HG03521 (cell line): ENCODE measurements around the gene HIF3A.
"Not testable (repeated sequence)": the region's sequence is repeated elsewhere in the genome, so short reads cannot be mapped to it uniquely, and the experiment has no call there.

Experiments used
- ATAC-seq: cut with Tn5 transposase; IDR thresholded peaks from one replicate; pipeline ENCODE4 v1.9.1; 2021; ENCODE audit warnings: mild to moderate bottlenecking, moderate library complexity; ENCODE audit not compliant: unreplicated experiment

HIF3A gene

DNA sequence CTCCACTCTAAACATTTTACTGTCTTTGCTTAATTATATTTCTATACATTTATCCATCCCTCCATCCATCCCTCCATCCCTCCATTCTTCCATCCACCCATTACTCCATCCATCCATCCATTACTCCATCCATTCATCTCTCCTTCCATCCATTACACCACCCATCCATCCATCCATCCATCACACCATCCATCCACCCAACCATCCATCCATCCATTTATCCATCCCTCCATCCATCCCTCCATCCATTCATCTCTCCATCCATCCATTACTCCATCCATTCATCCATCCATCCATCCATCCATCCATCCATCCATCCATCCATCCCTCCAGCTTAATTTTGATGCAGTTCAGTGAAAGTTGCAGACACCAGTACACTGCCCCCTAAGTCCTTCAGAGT, 5.0 kb upstream of the HIF3A start:
- no peak for ATAC-seq

DNA sequence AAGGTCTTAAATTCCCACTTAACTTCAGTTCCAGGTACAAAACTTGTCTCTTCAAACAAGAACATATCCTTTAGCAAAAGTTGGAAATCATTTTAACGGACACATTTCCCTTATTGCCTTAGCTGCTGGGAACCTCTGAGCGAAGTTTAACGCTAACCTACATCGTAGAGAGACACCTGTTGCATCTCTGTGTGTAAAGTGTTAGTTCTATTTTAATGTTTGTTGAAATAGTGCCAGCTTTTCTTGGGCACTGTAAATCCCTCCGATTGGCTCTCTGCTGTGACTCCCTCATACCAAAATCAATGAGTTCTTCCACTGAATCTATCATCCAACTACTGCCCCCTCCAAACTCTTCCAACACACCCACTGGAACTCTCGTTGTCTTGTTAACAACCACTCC, 2.3 kb upstream of the HIF3A start:
- no peak for ATAC-seq

DNA sequence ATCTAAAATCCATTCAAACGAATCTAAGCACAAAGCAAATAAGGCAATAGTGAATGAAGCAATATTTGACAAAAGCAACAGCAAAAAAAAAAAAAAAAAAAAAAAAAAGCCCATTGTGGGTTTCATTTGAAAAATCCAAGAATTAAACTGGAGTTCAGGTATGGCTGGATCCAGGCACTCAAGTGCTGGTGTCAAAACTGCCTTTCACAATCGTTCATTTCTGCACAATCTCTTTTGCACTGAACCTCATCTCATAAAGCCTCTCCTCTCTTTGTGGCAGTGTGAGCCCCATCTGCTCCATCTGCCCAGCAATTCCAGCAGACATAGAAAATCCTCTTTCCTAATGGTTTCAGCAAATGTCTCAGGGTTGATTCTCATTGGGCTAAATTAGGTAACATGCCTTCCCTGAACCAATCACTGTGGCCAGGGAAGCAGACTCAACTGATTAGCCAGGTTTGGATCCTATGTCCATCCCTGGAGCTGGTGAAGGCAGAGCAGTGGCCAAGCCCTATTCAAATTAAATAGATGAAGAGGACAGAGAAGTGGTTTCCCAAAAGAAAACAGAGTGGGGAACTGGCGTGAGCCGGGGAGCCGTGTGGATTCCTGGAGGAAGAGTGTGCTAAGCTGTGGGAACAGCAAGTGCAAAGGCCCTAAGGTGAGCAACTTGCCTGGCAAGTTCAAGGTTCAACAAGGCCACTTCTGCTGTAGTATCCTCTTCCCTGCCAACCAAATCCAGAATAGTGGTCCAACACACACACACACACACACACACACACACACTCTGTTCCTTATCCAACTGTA, 1.2 kb upstream of the HIF3A start:
- no peak for ATAC-seq

DNA sequence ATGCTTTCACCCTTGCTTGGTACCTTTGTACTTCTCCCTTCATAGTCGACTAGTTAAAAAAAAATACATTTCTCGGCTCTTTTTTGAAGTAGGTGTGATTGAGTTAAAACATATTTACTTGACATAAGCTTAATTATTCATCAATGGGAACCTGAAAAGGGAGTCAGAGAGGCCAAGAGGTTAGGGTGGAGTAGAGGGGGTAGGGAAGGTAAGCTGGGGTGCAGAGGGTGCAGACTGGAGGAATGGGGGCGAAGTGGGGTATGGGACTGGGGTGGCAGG, 701 bp upstream of the HIF3A start:
- ATAC-seq: no peak

DNA sequence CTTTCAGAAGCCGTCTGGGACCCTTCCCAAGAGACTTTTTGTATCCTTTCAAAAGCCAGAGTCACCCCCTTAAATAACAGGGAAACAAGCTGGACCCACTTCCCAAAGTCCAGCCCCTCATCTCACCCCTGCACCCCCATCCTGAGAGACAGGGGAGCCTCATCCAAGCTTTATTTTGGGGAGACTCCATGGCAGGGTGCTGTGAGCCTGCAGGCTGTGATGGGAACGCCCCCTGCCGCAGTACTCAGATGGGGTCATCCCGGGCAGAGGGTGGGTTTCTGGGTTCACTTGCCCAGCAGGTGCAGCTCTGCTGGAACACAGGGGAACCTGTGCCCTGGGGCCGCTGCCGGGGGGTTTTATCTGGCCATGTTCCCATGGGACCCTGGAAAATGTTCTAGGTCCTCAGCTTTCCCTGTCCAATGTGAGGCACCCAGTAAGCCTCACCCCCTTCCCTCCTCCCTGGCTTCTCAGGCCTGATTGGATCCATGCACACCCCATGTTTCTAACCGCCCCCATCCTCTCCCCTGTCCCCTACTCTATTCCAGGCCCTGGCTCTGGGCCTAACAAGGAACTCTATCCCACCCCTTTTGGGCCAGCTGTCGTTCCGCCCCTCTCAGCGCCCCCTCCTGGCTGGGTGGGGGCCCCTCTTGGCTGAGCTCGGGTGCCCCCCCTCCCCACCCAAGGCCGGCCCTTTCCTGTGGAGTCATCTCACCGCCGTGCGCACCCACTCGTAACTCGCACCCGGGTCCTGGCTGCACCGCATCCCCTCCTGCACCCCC, 1.0 kb downstream of the HIF3A start:
- ATAC-seq: no peak

DNA sequence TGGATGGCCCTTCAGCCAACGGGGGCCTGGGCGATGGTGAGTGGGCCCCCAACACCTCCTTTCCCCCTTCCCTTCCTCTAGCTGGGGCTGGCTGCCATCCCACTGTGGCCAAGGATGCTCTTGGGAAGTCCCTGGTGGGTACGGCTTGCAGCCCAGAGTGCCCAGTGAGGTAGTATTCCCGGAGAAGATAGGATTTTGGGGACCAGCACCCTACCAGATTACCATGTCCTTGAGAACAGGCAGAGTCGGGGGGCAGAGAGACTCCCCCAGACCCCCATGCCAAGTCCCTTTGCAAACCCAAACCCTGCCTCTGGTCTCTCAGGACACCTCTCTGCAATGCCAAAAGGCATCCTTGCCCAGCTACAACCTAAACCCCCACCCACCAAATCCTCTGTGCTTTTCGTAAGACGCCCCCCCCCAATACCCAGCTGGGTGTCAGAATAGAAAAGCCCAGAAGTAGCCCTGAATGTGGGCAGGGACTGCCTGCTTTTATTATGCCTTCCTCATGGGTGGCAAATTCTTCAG, 1.7 kb downstream of the HIF3A start:
- no peak for ATAC-seq

DNA sequence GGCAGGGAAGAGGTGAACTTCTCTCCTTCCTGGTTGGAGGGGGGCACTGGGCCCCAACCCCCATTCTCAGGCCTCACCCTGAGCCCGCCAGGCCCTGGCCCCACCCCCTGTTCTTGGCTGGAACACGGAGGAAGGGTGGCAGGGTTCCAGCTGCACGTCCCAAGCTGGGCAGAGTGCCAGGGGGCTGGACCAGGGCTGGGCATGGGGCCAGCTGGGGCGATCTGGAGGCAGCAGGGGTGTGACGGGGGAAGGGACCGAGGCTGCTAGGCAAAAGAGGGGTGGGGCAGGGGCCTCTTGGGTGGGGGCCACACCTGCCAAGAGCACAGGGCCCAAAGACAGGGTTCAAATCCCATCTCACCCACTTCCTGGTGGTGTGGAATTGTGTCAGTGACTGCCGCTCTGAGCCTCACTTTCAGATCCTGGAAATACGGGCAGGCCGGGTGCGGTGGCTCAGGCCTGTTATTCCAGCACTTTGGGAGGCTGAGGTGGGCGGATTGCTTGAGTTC, 2.2 kb downstream of the HIF3A start:
- ATAC-seq: no peak

DNA sequence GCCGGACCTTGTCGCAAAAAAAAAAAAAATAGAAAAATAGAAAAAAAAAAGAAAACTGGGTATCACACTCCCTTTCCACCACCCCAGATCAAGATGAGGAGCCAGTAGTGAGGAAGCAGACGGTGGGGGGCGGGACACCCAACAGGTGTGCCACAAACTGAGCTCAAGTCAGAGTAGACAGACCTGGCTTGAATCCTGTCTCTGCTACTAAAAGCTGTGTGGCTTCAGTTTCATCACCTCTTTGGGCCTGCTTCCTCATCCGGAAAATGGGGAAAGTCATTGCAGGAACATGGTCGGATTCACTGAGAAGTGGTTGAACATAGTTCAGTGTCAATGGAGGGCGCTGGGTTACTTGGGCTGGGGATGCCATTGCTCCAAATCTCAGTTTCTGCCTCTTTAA, 2.9 kb downstream of the HIF3A start:
- no peak for ATAC-seq

DNA sequence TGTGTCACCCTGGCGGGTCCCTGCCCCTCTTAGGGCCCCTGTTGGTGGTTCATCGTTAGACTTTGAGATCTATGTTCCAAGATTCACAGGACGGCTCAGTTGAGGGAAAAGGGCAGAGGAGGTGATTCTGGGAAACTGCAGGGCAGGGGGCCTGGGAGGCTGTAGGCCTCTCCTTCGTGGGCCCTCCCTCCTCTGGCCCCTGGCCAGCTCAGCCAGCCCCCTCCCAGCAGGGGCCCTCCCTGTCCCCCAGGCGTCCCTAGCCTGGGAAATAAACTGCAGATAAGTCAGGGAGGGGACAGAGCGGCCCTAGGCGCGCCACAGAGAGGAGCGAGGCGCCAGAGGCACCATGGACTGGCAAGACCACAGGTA, 6.5 kb downstream of the HIF3A start:
- no peak for ATAC-seq

DNA sequence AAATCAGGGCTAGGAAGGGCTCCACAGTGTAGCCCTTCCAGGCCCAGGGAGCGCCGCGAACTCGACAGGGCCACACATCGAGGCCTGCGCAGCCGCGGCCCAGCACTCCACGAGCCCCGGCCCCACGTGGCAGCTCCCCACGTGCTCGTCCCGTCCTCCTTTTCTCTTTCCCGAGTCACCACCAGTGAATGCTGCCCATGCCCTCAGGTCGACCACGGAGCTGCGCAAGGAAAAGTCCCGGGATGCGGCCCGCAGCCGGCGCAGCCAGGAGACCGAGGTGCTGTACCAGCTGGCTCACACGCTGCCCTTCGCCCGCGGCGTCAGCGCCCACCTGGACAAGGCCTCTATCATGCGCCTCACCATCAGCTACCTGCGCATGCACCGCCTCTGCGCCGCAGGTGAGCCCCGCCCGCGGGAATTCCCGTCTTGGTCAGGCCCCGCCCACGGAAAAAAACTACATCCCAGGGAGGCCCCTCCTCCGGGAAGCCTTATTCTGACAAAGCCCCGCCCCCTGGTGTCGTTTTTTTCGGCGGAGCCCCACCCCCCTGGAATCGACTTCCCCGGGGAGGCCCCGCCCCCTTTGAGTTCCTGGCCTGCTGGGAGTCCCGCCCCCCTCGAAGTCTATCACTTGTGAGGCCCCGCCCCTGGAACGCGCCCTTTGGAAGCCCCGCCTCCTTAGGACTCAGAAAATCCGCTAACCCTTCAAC, 7.0 kb downstream of the HIF3A start:
- ATAC-seq: no peak

DNA sequence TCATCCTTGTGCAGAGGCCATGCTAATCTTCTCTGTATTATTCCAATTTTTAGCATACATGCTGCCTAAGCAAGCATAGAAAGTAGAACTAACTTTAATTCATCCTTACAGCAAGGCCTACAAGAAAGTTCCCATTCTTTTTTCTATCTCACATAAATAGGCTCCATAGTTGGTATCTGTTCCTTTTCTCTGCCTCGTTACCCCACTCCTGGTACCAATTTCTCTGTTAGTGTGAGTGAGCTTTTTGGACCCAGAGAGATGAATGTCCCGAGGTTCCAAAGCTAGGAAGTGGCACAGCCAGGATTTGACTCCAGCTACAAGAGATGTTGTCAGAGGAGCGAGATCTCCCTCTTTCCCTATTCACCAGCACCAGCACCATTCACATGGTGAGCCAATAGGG, 9.7 kb downstream of the HIF3A start:
- ATAC-seq: no peak

DNA sequence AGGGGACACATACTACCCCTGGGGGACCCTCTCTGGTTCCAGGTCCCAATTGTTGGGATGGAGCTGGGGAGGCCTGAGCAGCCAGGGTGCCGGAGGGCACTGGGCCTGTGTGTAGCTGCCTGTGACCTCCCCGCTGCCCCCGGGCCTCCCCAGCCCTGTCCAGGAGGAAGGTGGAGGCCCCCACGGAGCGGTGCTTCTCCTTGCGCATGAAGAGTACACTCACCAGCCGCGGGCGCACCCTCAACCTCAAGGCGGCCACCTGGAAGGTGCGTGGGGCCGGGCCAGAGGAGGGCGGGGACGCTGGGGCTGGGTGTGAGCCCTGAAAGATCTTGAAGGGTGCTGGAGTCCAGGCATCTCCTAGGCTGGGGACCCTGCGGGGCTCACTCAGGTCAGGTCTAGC, 11.7 kb downstream of the HIF3A start:
- no peak for ATAC-seq

DNA sequence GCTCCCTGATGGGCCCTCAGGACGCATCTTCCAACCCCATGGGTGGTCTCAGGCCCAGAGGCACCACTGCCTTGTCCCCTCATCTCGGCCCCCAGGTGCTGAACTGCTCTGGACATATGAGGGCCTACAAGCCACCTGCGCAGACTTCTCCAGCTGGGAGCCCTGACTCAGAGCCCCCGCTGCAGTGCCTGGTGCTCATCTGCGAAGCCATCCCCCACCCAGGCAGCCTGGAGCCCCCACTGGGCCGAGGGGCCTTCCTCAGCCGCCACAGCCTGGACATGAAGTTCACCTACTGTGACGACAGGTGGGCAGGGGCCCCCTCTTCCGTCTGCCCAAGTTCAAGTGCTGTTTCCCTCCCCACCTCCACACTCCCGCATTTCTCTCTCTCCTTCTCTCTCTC, 12.2 kb downstream of the HIF3A start:
- no peak for ATAC-seq

DNA sequence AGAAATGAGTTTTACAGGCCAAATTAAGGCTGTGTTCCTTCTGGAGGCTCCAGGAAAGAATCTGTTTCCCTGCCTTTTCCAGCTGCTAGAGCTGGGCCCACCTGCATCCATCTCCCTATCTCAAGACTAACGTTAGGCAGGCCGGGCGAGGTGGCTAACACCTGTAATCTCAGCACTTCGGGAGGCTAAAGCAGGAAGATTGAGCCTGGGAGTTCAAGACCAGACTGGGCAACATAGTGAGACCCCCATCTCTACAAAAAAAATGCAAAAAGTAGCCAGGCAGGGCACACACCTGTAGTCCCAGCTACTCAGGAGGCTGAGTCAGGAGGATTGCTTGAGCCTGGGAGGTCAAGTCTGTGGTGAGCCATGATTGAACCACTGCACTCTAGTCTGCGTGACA, 14.6 kb downstream of the HIF3A start:
- no peak for ATAC-seq

DNA sequence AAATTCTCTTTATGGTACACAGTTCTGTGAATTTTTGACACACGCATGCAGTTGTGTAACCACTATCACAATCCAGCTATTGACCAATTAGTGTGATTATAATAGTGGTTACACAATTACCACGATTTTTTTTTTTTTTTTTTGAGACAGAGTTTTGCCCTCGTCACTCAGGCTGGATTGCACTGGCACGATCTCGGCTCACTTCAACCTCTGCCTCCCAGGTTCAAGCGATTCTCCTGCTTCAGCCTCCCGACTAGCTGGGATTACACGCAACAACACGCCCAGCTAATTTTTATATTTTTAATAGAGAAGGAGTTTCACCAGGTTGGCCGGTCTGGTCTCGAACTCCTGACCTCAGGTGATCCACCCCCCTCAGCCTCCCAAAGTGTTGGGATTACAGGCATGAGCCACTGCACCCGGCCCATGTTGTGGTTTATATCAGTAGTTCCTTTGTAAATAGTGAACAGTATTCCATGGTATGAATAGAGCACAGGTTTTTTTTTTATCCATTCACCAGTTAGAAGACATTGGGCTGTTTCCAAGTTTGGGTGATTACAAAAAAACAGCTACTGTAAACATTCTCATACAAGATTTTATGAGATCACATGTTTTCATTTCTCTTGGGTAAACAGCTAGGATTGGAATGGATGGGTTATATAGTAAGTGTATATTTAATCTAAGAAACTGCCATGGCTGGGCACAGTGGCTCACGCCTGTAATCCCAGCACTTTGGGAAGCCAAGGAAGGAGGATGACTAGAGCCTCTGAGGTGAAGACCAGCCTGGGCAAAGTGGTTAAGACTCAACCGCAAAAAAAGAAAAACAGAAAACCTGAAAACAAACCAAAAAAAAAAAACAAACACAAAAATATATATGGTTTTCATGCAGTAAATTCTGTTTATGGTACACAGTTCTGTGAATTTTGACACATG, 17.0 kb downstream of the HIF3A start:
- not testable (repeated sequence) for ATAC-seq

DNA sequence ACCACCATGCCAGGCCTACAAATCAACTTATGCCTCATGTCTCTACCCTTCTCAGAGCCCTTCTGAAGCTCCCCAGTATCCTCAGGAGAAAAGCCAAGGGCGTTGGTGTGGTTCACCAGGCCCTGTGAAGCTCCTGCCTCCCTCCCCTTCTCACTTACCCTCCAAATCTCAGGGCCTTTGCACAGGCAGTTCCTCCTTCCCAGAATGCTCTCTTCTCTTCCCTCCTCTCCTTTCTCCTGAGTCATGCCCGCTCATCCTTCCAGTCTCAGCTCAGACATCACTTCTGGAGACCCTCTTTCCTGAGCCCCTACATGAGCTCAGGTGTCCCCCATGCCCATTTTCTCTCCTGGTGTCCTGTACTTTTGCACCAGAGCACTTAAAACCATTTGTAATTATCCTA, 20.5 kb downstream of the HIF3A start:
- no peak for ATAC-seq

DNA sequence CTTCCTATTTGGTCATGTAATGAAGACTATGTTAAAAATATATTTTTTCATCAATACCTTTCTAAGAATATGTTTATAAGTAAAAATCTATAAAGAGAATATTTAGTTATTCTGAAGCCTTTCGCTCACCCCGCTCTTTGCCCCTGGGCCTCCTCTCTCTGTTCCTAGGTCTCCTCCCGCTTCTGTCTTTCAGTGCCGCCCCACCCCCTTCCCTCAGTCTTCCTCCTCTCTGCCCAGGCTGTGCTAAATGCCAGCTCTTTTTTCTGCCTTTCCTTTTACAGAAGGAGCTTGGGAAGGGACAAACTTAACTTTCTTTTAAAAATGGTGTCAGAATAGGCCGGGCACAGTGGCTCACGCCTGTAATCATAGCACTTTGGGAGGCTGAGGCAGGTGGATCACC, 22.8 kb downstream of the HIF3A start:
- no peak for ATAC-seq

DNA sequence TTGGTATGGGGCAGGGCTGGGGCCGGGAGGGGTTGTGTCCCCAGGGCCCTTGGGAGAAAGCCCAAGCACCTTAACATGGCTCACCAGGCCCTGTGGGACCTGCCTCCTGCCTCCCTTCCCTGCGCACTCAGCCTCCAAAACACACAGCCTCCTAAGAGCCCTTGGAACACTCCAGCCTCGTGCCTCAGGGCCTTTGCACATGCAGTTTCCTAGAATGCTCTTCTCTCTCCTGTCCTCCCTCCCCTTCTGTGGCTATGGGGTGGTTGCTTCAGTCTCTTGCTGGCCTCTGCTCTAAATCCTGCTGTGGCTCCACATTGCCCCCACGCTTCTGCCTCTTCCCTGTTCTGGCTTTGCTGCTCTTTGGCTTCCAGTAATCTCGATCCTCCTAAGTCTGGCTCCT, 23.7 kb downstream of the HIF3A start:
- no peak for ATAC-seq

DNA sequence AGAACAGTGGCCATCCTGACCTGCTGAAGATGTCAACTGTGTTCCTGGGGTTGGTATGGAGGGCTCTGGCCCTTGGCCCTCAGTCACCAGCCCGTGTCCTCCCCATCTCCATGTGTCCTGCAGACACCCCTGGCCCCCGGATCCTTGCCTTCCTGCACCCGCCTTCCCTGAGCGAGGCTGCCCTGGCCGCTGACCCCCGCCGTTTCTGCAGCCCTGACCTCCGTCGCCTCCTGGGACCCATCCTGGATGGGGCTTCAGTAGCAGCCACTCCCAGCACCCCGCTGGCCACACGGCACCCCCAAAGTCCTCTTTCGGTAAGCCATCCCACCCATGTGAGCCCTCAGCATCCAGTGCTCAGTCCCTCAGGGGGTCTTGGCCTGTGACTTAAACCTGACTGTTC, 24.8 kb downstream of the HIF3A start:
- ATAC-seq: no peak

DNA sequence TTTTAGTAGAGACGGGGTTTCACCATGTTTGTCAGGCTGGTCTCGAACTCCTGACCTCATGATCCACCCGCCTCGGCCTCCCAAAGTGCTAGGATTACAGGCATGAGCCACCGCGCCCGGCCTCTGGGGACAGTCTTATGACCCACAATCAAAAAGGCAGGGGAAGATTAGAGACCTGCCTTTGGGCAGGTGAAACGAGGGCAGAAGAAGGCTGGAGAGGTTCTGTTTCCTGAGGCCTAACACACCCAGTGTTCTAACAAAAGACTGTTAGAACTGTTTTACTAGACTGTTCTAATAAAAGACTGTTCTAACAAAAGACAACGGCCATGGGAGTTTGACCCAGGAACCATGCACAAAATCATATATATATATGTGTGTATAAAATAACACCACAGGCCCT, 26.4 kb downstream of the HIF3A start:
- not testable (repeated sequence) for ATAC-seq

DNA sequence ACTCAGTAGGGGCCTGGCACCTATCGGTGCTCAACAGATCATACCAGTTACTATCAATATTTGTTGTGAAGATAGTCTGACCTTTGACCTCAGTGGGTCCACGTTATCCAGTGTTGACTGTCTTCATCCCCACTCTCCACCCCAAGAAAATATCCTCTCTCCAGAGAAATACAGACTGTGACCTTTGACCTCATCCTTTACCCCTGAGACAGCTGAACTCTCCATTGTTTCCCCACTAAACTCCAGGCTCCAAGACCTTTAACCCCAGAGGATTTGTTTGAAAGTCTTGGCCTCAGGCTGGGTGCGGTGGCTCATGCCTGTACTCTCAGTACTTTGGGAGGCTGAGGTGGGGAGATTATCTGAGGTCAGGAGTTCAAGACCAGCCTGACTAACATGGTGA, 27.4 kb downstream of the HIF3A start:
- ATAC-seq: no peak
